ENCODE data around the gene TAF8.

Gene TAF8

GRCh38 chr6:42105156-42105648 lies 54.9 kb downstream of the TAF8 start:
- no peak for DNase-seq (ENCODE audit: low read depth)
- H3K4me3 ChIP-seq (ENCODE audit: low read length): no peak overlapping the region
- TF ChIP-seq CTCF (IDR thresholded peaks at IDR 0.05; ENCODE audit: insufficient read depth, low read depth, low read length, missing control alignments): no peak

GRCh38 chr6:42105709-42106108 lies 55.4 kb downstream of the TAF8 start:
- H3K4me3 ChIP-seq (ENCODE audit: low read length): no peak overlapping the region
- TF ChIP-seq CTCF (IDR thresholded peaks at IDR 0.05; ENCODE audit: insufficient read depth, low read depth, low read length, missing control alignments): no peak
- DNase-seq (ENCODE audit: low read depth): no peak

- no peak overlapping the region for H3K4me3 ChIP-seq (ENCODE audit: low read length)
- DNase-seq (ENCODE audit: low read depth): no peak
- no peak for TF ChIP-seq CTCF (IDR thresholded peaks at IDR 0.05; ENCODE audit: insufficient read depth, low read depth, low read length, missing control alignments)
Measured at GRCh38 chr6:42106112-42107023, 56.0 kb downstream of the TAF8 start.

GRCh38 chr6:42108071-42108470 lies 57.7 kb downstream of the TAF8 start:
- DNase-seq (ENCODE audit: low read depth): no peak
- no peak overlapping the region for H3K4me3 ChIP-seq (ENCODE audit: low read length)
- TF ChIP-seq CTCF (IDR thresholded peaks at IDR 0.05; ENCODE audit: insufficient read depth, low read depth, low read length, missing control alignments): no peak

- H3K4me3 ChIP-seq (ENCODE audit: low read length): no peak overlapping the region
- TF ChIP-seq CTCF (IDR thresholded peaks at IDR 0.05; ENCODE audit: insufficient read depth, low read depth, low read length, missing control alignments): no peak
- DNase-seq (ENCODE audit: low read depth): no peak
Measured at GRCh38 chr6:42110683-42111082, 60.4 kb downstream of the TAF8 start.

GRCh38 chr6:42112351-42112750 lies 62.0 kb downstream of the TAF8 start:
- TF ChIP-seq CTCF (IDR thresholded peaks at IDR 0.05; ENCODE audit: insufficient read depth, low read depth, low read length, missing control alignments): no peak

More at GRCh38 chr6:42112351-42112750, 62.0 kb downstream of the TAF8 start:
- no peak for DNase-seq (ENCODE audit: low read depth)
- no peak overlapping the region for H3K4me3 ChIP-seq (ENCODE audit: low read length)
